T-helper 2 cell (primary cell): ENCODE measurements around the gene MRPL23.

Experiments
- DNase-seq, 5 experiments: peaks; one replicate each; pipeline versions ENCODE4 v3.0.0 to v3.0.0-alpha.2; 2012 to 2022

MRPL23 gene

GRCh38 chr11:1998290-1998689 lies 51.2 kb downstream of the MRPL23 start:
- DNase-seq = no peak

- no peak for DNase-seq
Observed at GRCh38 chr11:1998861-1999260, 51.7 kb downstream of the MRPL23 start.

GRCh38 chr11:2002042-2002776 lies 55.1 kb downstream of the MRPL23 start:
- DNase-seq = no peak

GRCh38 chr11:2002807-2003206 lies 55.7 kb downstream of the MRPL23 start:
- no peak for DNase-seq

- no peak for DNase-seq
Observed at GRCh38 chr11:2004466-2004865, 57.3 kb downstream of the MRPL23 start.
